Endometrial microvascular endothelial cells (primary cell): Measurements from ENCODE around the gene RGS6. TPM values are rescaled to one million over a fixed set of nuclear protein-coding genes. Genes with fewer than 3 reads are reported as not detected.

Experiments used
- in situ Hi-C: cut with HindIII; loops from 2 replicates; pipeline ENCODE4 v1.10.0; 2017; ENCODE audit warnings: low sequenced_read_pairs, low pct_unique_long_range_greater_than_20kb; ENCODE audit errors: inconsistent ontology term
- total RNA-seq: library from RNA; depleted of rRNA; stranded (reverse); fragments of >200 nt; gene quantifications from one replicate; pipeline ENCODE4 v1.2.3, GENCODE V29; 2015; ENCODE audit errors: inconsistent ontology term

The RGS6 gene
- total RNA-seq, 1 donor from 2014 or later, result not detected

DNA sequence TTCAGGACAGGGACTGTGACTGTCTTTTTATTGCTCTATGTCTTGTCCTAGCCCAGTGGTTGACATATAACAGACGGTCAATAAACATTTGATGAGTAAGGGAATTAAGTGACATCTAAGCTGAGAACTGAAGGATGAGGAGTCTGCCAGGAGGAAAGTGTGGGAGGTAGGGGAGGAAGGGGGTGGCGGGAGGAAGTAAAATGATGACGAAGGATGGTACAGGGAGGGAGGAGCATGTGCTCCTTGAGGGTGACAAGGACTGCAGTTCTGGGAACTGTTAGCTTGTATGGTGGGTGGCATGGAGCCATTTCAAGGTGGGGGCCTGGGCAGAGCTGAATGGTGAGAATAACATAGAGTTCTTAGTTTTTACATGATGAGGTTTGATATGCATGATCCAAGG lies 64.4 kb downstream of the RGS6 start:
- in situ Hi-C loops, result no loop called here

DNA sequence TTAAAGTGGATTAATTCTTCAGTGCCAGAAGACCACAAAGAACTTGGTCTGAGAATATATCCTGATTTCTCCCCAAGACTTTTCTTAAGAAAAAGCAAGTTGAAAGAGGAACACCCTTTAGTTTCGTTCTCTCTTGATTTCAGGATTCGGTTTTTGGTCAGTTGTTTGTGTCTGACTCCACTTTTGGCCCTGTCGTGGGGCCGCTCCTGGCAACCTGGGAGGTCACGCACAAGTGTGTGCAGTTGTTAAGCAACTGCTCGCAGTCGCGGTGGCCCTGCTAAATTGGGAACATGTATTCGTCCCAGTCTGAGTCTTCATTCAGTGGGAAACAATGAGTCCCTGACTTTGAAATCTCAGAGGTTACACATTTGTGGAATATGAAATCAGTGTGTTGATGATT lies 68.7 kb downstream of the RGS6 start:
- in situ Hi-C loops, result no loop called here

DNA sequence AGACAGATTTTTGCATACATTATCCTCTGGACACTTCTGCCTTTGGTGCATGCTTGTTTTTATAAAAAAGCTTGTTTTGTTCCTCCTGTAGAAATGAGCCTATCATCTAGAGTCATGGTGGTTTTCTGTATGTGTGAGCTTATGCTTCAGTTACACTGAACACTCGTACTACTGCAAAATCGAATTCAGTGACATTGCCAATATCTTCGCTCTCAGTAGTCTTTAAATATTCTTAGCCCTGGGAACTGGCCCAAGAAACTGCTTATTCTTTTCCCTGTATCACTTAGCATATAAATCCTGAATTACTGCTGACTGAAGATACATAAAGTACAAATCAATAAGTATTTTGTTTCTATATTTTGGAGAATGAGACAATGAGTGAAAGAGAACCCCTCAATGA lies 70.5 kb downstream of the RGS6 start:
- in situ Hi-C loops, result no loop called here

DNA sequence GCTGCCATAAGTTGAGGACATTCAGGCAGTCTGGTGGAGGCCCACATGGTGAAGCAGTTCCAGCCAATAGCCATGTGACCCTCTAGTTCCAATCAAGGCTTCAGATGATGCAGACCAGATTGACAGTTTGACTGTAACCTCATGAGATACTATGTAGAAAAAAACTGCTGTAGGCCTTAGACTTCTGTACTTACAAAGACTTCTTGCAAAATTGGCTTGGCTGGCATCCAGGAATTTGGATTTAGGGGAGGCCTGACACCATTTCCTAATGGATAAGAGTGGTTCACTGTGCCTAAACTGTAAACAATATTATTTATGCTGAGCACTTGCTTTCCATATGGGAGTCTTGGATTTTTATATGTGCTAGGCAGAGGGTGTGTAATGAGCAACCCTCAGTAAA lies 76.4 kb downstream of the RGS6 start:
- in situ Hi-C loops, result no loop called here

DNA sequence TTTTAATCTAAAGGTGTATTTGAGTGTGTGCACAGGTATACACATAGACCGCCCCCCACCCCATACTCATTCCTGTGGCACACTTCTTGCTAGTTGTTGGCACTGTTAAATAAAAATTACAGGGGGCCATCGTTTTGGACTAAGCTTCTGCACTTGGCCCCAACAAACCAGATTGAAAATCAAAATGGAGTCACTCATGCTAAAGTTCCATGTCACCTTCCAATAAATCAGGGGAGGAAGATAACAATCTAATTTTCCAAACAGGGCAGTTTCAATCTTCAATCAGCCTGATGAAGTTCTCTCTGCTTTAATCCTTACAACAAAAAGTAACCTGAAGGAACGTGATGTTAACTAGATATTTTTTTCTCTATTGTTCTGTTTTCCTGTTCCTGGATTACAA lies 78.2 kb downstream of the RGS6 start:
- in situ Hi-C loops, result no loop called here

DNA sequence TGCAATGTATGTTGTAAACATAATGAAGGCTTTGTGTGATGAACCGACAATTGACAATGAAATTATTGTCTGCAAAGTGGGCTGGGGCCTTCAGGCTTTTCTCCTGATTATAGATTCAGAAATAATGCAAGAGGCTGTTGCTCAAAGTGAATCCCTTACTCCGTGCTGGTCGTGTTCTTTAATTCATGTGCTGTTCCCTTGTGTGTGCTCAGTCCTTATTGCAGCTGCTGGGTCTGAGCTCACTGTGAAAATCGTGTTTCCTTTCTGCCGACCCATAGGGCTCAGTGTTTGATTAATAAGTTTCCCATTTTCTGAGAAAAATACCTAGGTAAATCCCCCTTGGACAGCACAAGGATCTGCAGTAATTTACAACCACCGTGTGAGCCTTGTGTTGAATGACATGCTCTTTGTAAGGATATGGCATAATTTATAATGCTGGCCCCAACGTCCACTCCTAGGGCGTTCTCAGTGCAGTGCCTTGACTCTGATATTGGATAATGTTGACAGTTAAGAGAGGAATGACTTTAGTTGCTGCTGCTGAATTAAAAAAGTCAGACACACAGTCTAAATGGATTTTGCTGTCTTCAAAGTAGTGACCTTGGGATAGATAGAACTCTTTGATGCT lies 81.6 kb downstream of the RGS6 start:
- in situ Hi-C loops, result no loop called here

DNA sequence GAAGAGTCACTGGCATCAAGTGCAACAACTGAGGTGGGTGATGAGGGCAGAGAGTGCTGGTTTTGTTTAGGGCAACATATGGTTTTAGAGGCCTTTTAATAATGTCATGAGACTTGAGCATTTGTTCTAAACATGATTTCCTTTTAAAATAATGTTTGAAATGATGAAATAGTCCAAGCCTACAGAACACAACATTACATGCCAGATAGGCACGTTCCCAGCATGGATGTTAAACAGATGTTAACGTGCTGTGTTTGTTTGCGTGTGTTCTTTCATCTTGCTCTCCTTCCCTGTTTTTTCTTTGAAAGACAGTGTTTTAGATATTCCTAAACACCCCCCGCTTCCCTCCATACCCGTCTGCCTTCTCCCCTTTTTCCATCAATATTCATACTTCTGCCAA lies 82.3 kb downstream of the RGS6 start:
- in situ Hi-C loops, result no loop called here

DNA sequence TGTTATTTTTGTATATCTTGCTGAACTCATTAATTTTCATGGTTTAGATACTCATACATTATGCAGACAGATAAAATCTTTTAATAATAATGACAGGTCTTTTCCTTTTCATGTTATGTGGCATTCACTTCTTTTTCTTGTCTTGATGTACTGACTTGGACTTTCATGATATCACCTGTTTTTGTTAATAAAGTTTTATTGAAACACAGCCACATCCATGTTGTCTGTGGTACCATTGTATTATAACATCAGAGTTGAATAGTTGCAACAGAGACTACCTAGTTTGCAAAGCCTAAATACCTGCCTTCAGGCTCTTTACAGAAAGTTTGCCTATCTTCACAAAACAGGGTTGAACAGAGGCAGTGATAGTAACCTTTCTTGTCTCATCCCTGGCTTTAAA lies 85.1 kb downstream of the RGS6 start:
- in situ Hi-C loops, result no loop called here

DNA sequence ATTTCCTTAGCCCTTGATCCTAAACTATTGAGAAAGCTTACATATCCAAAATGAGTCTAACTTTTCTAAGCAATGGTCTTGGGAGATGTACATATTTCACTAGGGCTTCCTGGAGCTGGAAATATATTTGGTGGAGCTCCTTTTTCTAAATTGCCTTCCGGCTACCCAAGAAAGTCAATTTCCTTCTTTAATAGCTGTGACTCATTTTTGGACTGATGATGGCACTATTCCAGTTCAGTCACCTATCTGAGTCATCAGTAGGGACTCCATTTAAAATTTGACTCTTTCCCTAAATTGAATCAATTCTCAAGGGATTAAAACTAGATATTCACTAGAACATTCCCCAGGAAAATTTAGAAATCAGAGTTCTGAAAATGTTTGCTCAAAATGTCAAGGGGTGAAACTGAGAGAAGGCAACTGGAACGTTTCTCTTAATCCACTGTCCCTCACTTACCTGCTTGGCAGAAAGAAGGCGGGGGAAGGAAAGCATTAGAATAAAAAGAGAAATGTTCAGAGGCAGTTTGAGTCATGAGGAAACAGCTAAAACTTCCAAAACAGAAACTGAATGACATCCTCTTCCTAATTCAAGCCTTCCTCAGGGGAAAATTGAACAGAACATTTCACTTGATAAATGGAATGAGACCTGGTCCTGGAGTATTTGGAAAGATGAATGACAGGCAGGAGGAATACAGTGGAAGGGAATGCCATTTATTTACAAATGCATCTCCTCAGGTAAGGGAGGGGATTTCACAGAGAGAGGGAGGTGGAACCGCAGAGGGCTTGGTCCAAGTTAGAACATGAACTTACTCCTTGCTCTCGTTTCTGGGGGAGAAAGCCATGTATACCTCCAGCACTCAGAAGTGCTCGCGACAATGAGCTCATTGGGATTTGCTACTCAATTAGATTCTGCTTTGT lies 91.2 kb downstream of the RGS6 start:
- in situ Hi-C loops, result no loop called here

DNA sequence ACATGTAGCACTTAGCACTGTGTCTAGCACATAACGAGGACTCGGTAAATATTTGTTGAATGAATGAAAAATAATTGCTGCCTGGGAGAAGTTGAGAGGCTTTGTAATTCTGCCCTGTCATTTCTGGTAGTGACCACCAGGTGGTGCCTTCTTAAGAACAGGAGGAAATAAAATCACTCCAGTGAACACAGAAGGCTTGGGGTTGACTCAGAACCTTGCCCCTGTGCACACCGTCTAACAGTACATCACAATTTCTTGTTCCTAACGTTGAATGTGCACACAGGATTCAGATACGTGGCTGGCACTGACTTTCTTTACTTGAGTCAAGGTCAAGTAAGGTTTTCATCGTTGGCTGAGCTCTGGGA lies 91.8 kb downstream of the RGS6 start:
- in situ Hi-C loops, result no loop called here

DNA sequence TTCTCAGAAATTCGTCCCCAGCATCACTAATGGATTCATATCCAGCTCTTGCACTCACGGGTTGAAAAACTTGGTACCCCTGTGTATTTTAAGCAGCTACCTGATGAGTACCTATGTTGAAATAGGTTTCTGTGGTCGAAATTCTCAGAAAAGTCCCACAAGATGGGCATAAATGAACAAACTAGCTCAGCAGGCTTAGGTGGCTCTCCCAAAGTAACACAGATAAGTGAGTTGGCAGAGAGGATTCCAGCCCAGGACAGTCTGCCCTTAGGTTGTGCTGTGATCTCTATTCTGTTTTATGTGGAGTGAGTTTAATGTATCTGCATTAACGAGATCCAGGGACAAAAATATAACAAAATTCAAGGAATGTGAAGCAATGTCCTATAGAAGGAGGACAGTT lies 92.3 kb downstream of the RGS6 start:
- in situ Hi-C loops, result no loop called here

DNA sequence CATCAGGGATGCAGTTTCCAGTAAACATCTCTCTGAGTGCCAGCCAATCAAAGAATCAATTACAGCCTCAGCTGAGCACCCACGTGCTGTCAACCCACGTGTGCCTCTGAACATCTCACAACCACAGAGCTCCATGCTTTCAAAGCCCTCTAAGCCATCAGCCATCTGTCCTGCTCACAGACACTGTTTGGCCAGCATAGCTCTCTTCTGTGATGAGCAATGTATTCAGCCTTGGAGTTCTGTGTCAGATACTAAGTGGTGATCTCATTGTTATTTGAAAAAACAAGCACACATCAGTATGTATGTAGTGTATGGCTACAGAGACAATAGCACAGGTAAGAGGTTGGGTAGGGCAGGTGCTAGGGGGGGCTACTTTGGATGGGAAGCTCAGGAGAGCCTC lies 94.3 kb downstream of the RGS6 start:
- in situ Hi-C loops, result no loop called here

DNA sequence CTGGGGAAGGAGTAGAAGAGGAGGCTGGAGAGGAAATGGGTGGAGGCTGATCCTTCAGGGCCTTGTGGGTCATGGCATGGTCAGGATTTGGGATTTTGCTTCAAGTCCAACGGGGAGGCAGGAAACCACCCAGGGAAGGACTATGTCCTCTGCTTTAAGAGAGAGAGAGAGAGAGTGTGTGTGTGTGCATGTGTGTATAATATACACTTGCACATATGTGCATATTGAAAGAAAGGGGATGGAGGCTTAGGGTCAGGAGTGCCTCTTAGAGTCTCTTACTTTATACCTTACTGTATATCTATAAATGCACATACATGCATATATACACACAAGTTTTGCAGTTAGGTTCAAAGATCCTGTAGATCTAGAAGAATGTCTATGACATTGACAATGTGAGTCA lies 94.8 kb downstream of the RGS6 start:
- in situ Hi-C loops, result no loop called here

DNA sequence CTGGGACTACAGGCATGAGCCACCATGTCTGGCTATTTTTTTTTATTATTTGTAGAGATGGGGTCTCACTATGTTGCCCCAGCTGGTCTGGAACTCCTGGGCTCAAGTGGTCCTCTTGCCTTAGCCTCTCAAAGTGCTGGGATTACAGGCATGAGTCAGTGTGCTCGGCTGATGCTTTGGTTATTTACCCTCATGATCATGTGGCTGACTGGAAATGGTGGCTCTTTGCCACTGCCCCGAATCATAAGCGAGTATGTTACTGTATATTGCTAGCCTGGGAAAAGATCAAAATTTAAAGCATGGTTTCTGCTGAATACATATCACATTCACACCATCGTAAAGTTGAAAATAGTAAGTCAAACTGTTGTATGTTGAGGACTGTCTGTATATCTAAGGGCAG lies 101.1 kb downstream of the RGS6 start:
- in situ Hi-C loops, result no loop called here

DNA sequence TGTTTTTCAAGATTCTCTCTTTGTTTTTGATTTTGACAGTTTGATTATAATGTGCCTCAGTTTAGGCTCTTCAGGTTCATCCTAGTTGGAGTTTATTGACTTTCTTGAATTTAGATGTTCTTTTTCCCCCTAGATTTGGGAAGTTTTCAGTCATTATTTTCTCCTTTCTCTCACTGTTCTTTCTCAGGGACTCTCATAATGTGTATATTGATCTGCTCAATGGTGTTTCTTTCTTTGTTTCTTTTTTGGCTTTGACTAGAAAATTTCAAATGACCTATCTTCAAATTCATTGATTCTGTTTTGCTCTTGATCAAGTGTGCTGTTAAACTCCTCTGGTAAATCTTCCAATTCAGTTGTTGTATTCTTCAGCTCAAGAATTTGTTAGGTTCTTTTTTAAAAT lies 108.3 kb downstream of the RGS6 start:
- in situ Hi-C loops, result no loop called here

DNA sequence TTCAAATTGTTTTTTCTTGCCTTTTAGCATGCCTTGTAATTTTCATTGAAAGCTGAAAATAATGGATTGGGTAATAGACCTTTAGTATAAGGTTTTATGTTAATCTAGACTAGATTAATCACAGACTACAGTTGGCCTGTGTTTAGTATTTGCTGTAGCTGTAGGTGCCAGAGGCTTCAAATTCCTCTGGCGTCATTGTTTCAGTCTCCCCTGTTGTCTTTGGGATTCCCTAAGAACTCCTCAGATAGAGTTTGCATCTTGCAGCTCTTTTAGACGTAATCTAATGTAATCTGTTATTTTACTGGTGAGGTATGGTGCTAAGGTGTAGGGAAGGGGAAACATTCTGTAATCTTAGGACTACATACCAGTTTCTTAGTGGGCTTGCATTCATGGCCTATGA lies 113.0 kb downstream of the RGS6 start:
- in situ Hi-C loops, result no loop called here

DNA sequence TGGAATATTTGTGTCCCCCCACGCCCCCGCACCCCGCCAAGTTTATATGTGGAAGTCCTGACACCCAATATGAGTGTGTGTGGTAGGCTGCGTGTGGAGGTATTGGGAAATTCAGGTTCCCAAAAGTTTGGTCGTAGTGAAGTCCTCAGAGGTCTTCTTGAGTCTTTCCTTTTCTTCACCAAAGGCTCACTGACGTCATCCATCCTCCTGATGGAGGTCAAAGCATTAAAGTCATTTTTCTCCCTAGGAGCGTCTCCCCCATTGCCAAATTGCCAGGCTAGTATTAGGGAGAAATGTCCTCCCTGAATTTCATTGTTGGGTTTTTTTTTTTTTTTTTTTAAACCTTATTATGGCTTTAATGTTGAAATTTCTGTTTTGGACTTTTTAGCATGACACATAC lies 113.7 kb downstream of the RGS6 start:
- in situ Hi-C loops, result no loop called here

DNA sequence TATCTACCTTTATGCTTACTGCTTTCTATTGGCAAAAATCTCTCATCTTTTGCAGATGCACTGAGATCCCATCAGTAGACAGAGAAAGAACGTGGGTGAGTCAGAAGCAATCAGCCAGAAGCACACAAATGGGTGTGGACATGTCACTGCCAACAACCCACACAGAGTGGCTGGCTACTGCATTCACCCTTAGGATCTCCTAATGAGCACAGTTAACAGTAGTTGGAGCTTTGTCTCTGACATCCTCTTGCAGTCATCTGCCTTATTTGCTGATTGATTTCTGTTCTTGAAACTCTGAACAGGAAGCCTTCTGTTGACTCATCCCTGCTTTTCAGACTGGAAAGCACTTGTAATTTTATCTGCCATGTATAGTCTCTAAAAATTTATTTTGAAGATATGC lies 117.2 kb downstream of the RGS6 start:
- in situ Hi-C loops, result no loop called here

DNA sequence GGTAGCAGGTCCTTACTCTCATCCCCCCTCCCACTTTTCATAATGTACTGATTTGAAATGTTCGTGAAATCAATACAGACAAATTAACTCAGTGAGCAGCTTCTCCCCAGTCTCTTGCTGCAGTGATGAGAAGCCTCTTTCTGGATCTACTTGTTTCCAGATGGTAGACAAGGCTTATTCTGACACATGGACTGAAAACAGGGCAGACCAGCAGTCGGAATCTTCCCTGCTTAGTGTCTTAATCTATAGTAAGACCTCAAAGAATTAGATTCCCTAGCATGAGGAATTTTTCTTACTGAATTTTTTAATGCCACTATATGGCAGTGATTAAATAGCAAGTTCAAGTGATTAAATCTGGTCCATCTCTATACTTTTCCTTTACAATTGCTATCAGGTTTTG lies 120.1 kb downstream of the RGS6 start:
- in situ Hi-C loops, result no loop called here

DNA sequence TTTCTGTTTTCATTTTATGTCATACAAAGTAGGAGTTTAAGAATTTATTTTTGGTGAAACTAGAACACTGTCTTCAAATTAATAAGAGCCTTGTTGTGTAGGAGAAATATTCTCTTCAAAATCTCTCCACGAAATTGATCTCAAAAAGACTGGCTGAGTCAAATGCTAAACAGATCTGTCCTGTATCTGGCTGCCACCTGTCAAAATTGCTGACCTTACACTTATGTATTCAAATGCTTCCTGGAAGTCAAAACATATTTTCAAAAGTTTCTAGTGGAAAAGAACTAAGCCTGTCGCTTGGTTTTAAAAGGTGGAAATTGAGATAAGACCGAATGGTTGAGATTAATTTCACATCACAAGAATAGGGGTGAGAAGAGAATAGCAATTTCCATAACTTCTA lies 121.4 kb downstream of the RGS6 start:
- in situ Hi-C loops, result no loop called here

DNA sequence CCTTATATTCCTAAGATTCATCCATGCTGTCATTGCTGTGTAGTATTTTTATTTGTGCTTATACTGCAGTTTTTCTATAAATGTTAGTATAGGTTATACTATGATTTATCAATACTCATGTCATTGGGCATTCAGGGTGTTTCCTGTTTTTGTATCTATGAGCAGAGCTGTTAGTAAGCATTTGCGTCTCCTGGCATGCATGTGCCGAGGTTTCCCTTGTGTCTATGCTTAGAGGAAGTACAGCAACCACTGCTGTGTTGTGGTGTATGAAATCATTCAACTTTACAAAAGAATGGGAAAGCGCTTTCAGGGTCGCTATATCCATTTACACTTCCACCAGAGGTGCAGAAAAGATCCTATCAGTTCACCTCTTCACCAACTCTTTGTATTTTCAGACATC lies 122.7 kb downstream of the RGS6 start:
- in situ Hi-C loops, result no loop called here
